IPS-18c (cell line): ENCODE results near the gene WARS2.

Source experiments
- H3K4me3 ChIP-seq: 2 replicates; pipeline ENCODE4 v1.7.0; 2013; ENCODE audit warnings: low read depth, mild to moderate bottlenecking, low read length, moderate library complexity; ENCODE audit not compliant: insufficient read depth
- H3K9me3 ChIP-seq: one replicate; pipeline ENCODE4 v1.6.1; 2013; ENCODE audit warnings: mild to moderate bottlenecking, low read length, moderate library complexity; ENCODE audit not compliant: control insufficient read depth, insufficient read depth

WARS2 gene

DNA sequence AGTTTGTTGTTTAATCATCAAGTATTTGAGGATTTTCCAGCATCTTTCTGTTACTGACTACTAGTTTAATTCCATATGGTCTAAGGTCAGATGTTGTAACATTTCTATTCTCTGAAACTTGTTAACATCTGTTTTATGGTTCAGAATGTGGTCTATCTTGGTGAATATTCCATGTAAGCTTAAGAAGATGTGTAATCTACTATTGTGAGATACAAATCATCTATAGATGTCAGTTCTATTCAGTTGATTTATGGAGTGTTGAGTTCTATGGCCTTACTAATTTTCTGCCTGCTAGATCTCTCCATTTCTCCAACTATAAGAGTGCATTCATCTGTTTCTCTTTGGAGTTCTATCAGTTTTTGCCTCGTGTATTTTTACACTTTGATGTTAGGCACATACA, 31.5 kb downstream of the WARS2 start:
- Histone ChIP-seq H3K4me3 (no peak overlapping the region), H3K9me3 (no peaks in the 10 kb centered on the region)

DNA sequence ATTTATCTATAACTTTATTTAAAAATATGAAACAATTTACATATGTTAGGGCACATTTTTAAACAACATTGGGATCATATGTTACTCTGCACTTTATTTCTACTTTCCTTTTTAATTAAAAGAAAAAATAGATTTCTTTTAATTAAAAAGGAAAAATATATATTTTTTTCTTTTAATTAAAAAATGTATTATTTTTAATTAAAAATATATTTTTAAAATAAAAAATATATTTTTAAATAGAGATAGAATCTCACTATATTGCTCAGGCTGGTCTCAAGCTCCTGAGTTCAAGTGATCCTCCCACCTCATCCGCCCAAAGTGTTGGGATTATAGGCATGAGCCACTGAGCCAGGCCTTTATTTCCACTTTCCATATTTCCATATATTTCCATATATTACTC, 36.7 kb downstream of the WARS2 start:
- Histone ChIP-seq H3K4me3 (no peak overlapping the region), H3K9me3 (no peaks in the 10 kb centered on the region)

GRCh38 chr1:119102051-119102450, 38.4 kb downstream of the WARS2 start:
- Histone ChIP-seq H3K4me3 (no peak overlapping the region), H3K9me3 (no peaks in the 10 kb centered on the region)

- Histone ChIP-seq H3K9me3 (no peaks in the 10 kb centered on the region), H3K4me3 (no peak overlapping the region)
Measured at GRCh38 chr1:119101563-119101962, 38.9 kb downstream of the WARS2 start.

DNA sequence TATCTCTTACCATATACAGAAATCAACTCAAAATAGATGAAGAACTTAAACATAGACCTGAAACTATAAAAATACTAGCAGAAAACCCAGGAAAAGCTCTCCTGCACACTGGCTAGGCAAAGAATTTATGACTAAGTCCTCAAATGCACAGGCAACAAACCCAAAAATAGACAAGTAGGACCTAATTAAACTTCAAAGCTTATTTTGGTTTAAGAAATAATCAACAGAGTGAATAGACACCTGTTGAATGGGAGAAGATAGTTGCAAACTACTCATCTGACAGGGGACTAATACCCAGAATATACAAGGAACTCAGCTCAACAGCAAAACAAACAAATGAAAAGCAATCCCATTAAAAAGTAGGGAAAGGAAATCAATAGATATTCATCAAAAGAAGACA, 40.7 kb downstream of the WARS2 start:
- H3K4me3 ChIP-seq: no peak overlapping the region
- no peaks in the 10 kb centered on the region for H3K9me3 ChIP-seq

GRCh38 chr1:119097380-119097779, 43.1 kb downstream of the WARS2 start:
- Histone ChIP-seq H3K9me3 (no peaks in the 10 kb centered on the region), H3K4me3 (no peak overlapping the region)

DNA sequence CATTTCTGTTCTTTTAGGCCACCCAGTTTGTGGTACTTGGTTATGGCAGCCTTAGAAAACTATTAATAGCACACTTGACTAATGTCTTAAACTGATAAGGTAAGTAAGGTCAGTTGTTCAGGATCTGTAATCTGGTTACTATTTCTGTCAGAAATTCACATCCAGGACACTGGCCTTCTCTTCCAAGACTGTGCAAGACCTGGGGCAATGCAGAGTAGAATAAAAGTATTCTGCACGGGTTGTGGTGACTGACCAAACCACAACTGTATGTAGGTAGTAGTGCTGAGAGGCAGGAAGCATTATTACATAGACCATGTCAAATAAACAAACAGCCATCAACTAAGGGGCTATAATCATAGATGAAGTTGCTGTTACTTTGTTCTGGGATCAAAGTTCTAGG, 46.7 kb downstream of the WARS2 start:
- Histone ChIP-seq H3K4me3 (no peak overlapping the region), H3K9me3 (no peaks in the 10 kb centered on the region)

DNA sequence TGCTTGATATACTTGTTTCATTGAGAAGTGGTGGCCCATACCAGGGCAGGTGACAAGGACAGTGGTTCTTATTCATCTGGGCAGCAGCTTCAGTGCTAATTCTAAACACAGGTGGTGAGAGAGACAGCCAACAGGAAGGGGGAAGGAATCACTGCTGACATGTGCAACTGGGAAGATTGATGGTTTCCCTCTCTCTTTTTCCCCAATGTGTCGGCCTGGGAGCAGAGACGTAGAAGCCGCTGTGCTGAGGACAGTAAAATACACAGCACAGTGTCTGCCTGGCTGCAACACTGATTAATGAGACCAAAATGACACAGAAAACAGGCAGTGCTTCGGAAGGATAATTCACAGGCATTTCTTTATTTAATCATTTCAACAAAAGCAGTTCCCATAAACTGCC, 48.8 kb downstream of the WARS2 start:
- Histone ChIP-seq H3K4me3 (no peak overlapping the region), H3K9me3 (no peaks in the 10 kb centered on the region)

- Histone ChIP-seq H3K9me3 (no peaks in the 10 kb centered on the region), H3K4me3 (no peak overlapping the region)
Measured at GRCh38 chr1:119090250-119090649, 50.2 kb downstream of the WARS2 start.

DNA sequence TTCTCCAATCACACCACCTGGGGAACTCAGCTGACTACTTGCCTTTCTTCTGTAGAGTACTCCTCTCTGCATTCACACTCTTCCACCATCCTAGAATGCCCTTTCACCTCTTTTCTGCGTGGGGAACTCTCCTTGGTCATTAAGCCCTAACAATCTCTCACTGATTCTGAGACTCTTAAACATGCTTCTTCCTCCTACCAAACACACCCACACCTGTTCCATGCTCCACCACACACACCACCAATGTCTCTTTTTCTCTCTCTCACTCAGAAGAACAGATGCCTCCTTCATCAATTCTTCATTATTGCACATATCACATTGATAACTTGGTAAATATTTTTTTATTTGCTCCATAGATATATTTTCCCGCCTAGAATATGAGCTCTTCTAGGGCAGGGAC, 53.6 kb downstream of the WARS2 start:
- Histone ChIP-seq H3K9me3 (no peaks in the 10 kb centered on the region), H3K4me3 (no peak overlapping the region)

DNA sequence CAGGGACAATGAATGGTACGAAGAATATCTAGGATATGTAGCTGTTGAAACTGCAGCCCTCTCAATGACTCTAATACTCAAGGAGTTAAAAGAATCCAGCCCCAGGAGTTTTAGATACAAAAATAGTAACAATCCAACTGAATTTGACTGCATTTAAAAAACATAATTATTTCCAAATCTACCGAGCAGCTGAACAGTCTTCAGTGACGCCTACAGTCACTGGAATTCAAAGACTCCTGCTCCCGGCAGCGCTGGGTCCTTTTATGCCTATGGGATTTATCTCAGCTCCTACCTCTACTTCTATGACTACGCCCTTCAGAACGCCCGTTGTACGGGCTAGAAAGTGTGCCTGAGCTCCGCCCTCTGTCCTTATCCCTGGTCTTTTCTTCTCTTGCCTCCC, 55.7 kb downstream of the WARS2 start:
- Histone ChIP-seq H3K4me3 (no peak overlapping the region), H3K9me3 (no peaks in the 10 kb centered on the region)

DNA sequence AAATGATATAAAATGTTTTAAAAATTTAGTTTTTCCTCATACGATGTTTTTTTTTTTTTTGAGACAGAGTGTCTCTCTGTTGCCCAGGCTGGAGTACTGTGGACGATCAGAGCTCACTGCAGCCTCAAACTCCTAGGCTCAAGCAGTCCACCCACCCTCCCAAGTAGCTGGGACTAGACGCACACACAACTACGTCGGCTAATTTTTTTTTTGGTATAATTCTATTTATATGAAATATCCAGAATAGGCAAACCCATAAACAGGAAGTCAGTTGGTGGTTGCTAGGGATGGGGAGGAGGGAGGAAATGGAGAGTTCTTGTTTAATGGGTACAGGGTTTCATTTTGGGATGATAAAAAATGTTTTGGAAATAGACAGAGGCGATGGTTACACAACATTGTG, 56.5 kb downstream of the WARS2 start:
- Histone ChIP-seq H3K9me3 (no peaks in the 10 kb centered on the region), H3K4me3 (no peak overlapping the region)

DNA sequence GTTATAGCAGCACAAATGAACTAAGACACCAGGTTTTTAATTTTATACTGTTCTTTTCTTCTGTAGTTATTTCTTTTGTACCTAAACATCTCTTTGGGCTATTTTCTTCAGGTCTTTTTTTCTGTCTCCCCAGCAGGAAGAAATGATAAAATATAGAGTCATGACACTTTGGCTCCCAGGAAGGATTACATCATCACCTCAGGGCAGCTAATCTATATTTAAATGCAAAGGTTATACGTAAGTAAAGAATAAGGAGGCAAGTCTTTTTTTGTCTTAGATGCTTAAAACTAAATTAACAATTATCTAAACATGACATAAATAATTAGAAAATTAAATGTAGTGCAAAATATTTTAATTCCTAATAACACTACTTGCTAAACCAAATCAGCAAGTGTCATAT, 57.0 kb downstream of the WARS2 start:
- Histone ChIP-seq H3K9me3 (no peaks in the 10 kb centered on the region), H3K4me3 (no peak overlapping the region)

- Histone ChIP-seq H3K4me3 (no peak overlapping the region), H3K9me3 (no peaks in the 10 kb centered on the region)
Measured at GRCh38 chr1:119081700-119082099, 58.8 kb downstream of the WARS2 start.

- no peaks in the 10 kb centered on the region for H3K9me3 ChIP-seq
- H3K4me3 ChIP-seq: no peak overlapping the region
Measured at GRCh38 chr1:119081267-119081666, 59.2 kb downstream of the WARS2 start.

- Histone ChIP-seq H3K9me3 (no peaks in the 10 kb centered on the region), H3K4me3 (no peak overlapping the region)
Measured at GRCh38 chr1:119080586-119080985, 59.9 kb downstream of the WARS2 start.

DNA sequence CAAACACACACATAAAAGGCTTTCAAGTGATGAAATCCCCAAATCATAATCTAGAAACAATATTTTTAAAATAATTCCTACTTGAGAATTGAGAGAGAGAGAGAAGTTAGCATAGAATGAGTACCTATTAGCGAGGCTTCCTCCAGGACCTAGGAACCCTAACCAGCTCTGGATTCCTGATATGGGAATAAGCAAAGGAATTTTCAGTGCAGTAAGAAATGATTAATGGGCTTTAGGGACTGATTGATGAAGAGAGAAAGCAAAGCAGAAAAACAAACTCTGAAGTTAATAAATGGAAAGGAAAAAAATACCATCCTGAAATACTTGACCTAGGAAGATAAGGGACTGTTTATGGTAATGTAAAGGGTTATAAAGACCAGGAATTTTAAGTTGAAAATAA, 60.6 kb downstream of the WARS2 start:
- Histone ChIP-seq H3K4me3 (no peak overlapping the region), H3K9me3 (no peaks in the 10 kb centered on the region)

GRCh38 chr1:119075614-119076013, 64.8 kb downstream of the WARS2 start:
- Histone ChIP-seq H3K9me3 (no peaks in the 10 kb centered on the region), H3K4me3 (no peak overlapping the region)

DNA sequence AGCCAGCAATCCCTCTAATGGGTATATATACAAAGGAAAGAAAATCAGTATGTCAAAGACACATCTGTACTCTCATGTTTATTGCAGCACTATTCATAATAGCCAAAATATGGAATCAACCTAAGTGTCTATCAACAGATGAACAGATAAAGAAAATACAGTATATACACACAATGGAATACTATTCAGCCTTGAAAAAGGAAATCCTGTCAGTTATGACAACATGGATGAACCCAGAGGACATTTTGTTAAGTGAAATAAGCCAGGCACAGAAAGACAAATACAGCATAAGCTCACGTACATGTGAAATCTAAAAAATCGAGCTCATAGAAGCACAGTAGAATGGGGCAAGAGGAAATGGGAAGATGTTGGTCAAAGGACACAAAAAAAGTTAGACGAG, 69.1 kb downstream of the WARS2 start:
- Histone ChIP-seq H3K4me3 (no peak overlapping the region), H3K9me3 (no peaks in the 10 kb centered on the region)

GRCh38 chr1:119069682-119070081, 70.8 kb downstream of the WARS2 start:
- H3K9me3 ChIP-seq: no peaks in the 10 kb centered on the region

More at GRCh38 chr1:119069682-119070081, 70.8 kb downstream of the WARS2 start:
- H3K4me3 ChIP-seq: no peak overlapping the region
